HCT116 (cell line): ENCODE results near the gene CARMIL1. TPM values are rescaled to one million over a fixed set of nuclear protein-coding genes. Genes with fewer than 3 reads are reported as not detected.

Experiments used
- ATAC-seq: fragments of 200-7000 bp; cut with Tn5 transposase; 2 replicates; pipeline ENCODE4 v1.9.1; 2020; ENCODE audit warnings: mild to moderate bottlenecking, moderate library complexity
- BruUV-seq: library from RNA; stranded (reverse); fragments of 400-500 nt; replicated peaks from 2 replicates; lab custom pipeline; 2021; lab: Mats Ljungman, UMichigan
- CTCF ChIA-PET: fragments of 300-600 bp; sonication (Branson Sonifier 250); formaldehyde crosslinking; loops from one replicate; lab custom pipeline; 2021; ENCODE audit warnings: antibody characterized with exemption; lab: Charles Lee
- POLR2A ChIA-PET: fragments of 300-600, 350-600 bp; sonication (Branson Sonifier 250); formaldehyde crosslinking; loops from one replicate; lab custom pipeline; 2021; ENCODE audit warnings: antibody characterized with exemption; lab: Charles Lee
- RAD21 ChIA-PET, 2 experiments: fragments of 300-600 bp; sonication (Branson Sonifier 250); formaldehyde crosslinking; loops; one replicate each; lab custom pipeline; 2023; ENCODE audit warnings: low total read pairs in 2 of 2; ENCODE audit not compliant: uncharacterized antibody in 2 of 2, unreplicated experiment in 2 of 2, low non-redundant PET in 1 of 2; lab: Charles Lee
- DNase-seq: peaks from one replicate; pipeline ENCODE4 v3.0.0-alpha.2; 2010; ENCODE audit warnings: low read depth, low spot score
- H2AFZ ChIP-seq: fragments of 200-600 bp; shearing (Covaris generic), sonication (generic); 2 replicates; pipeline ENCODE4 v1.6.1; 2017; ENCODE audit warnings: low read depth, mixed run types, mixed read lengths, antibody characterized with exemption, low read length; ENCODE audit not compliant: poor library complexity, severe bottlenecking
- H3K27ac ChIP-seq: 2 replicates; pipeline ENCODE4 v1.5.1; 2012; ENCODE audit warnings: low read depth, low read length
- H3K27me3 ChIP-seq: fragments of 200-600 bp; sonication (generic); 2 replicates; pipeline ENCODE4 v1.6.1; 2016; ENCODE audit warnings: mixed run types, low read length, mixed read lengths; ENCODE audit not compliant: insufficient read depth
- H3K36me3 ChIP-seq, 2 experiments: fragments of 200-500 bp in 1 of 2; fragments of 200-600 bp in 1 of 2; sonication (Bioruptor generic) in 1 of 2; sonication (generic) in 1 of 2; 2 replicates each; pipeline versions ENCODE4 v1.5.1 to v1.6.1; 2014 to 2016; ENCODE audit warnings: low read length in 2 of 2, inconsistent platforms in 1 of 2, mixed read lengths in 1 of 2, mixed run types in 1 of 2; ENCODE audit not compliant: insufficient read depth in 2 of 2, control insufficient read depth in 1 of 2
- H3K4me1 ChIP-seq, 2 experiments: fragments of 200-600 bp in 1 of 2; sonication (generic) in 1 of 2; 2 replicates each; pipeline versions ENCODE4 v1.5.1 to v1.6.1; 2012 to 2017; ENCODE audit warnings: low read length in 2 of 2, inconsistent platforms in 1 of 2, mild to moderate bottlenecking in 1 of 2, mixed read lengths in 1 of 2, mixed run types in 1 of 2, moderate library complexity in 1 of 2; ENCODE audit not compliant: insufficient read depth in 2 of 2, control insufficient read depth in 1 of 2
- H3K4me2 ChIP-seq: fragments of 200-600 bp; sonication (generic); 2 replicates; pipeline ENCODE4 v1.6.1; 2017; ENCODE audit warnings: mixed run types, low read length, mixed read lengths
- H3K4me3 ChIP-seq, 2 experiments: fragments of 200-600 bp in 1 of 2; sonication (generic) in 1 of 2; replicated peaks in 1 of 2; 2 replicates each; pipeline ENCODE4 v1.5.1; 2011 to 2016; ENCODE audit warnings: low read length in 2 of 2, control low read depth in 1 of 2, low read depth in 1 of 2, mild to moderate bottlenecking in 1 of 2, mixed read lengths in 1 of 2, mixed run types in 1 of 2
- H3K79me2 ChIP-seq: fragments of 200-600 bp; sonication (generic); 2 replicates; pipeline ENCODE4 v1.6.1; 2017; ENCODE audit warnings: mild to moderate bottlenecking, mixed run types, low read length, moderate library complexity, mixed read lengths; ENCODE audit not compliant: insufficient read depth
- H3K9ac ChIP-seq: fragments of 200-600 bp; sonication (generic); 2 replicates; pipeline ENCODE4 v1.6.1; 2016; ENCODE audit warnings: low read length, mixed read lengths
- H3K9me2 ChIP-seq: fragments of 200-600 bp; sonication (generic), shearing (Covaris generic); 2 replicates; pipeline ENCODE4 v1.6.1; 2017; ENCODE audit warnings: mixed run types, mild to moderate bottlenecking, moderate library complexity; ENCODE audit not compliant: insufficient read depth
- H3K9me3 ChIP-seq, 2 experiments: fragments of 200-500 bp in 1 of 2; fragments of 200-600 bp in 1 of 2; sonication (Bioruptor generic) in 1 of 2; sonication (generic) in 1 of 2; 2 replicates each; pipeline ENCODE4 v1.6.1; 2014 to 2017; ENCODE audit warnings: low read length in 2 of 2, mixed read lengths in 2 of 2, inconsistent platforms in 1 of 2, low read depth in 1 of 2, mild to moderate bottlenecking in 1 of 2, mixed run types in 1 of 2, moderate library complexity in 1 of 2; ENCODE audit not compliant: control insufficient read depth in 1 of 2, insufficient read depth in 1 of 2
- H4K20me1 ChIP-seq: fragments of 200-600 bp; sonication (generic), shearing (Covaris generic); 2 replicates; pipeline ENCODE4 v1.6.1; 2017; ENCODE audit warnings: mixed run types, mild to moderate bottlenecking, moderate library complexity; ENCODE audit not compliant: insufficient read depth
- CBX3 ChIP-seq: IDR thresholded peaks from 2 replicates; pipeline ENCODE4 v1.6.1; 2012; ENCODE audit warnings: low read depth
- CEBPB ChIP-seq: IDR thresholded peaks from 2 replicates; pipeline ENCODE4 v1.6.1; 2012; ENCODE audit warnings: low read depth
- CTCF ChIP-seq, 3 experiments: fragments of 200-600 bp in 1 of 3; sonication (generic) in 1 of 3; IDR thresholded peaks in 2 of 3; conservative IDR thresholded peaks in 1 of 3; 2 replicates each; pipeline ENCODE4 v1.5.1; 2012 to 2017; ENCODE audit warnings: low read depth in 2 of 3, low read length in 2 of 3, antibody characterized with exemption in 1 of 3, borderline replicate concordance in 1 of 3, control low read depth in 1 of 3, mild to moderate bottlenecking in 1 of 3, mixed read lengths in 1 of 3, mixed run types in 1 of 3, moderate library complexity in 1 of 3; ENCODE audit not compliant: insufficient read depth in 1 of 3
- EGR1 ChIP-seq: IDR thresholded peaks from 2 replicates; pipeline ENCODE4 v1.6.1; 2012; ENCODE audit warnings: low read depth
- EZH2 ChIP-seq: fragments of 200-600 bp; sonication (generic); IDR thresholded peaks from 2 replicates; pipeline ENCODE4 v1.6.1; 2017; ENCODE audit warnings: antibody characterized with exemption, mixed run types
- MAX ChIP-seq: IDR thresholded peaks from 2 replicates; pipeline ENCODE4 v1.6.1; 2012
- POLR2A ChIP-seq: IDR thresholded peaks from 2 replicates; pipeline ENCODE4 v1.7.0; 2011; ENCODE audit warnings: borderline replicate concordance; ENCODE audit not compliant: insufficient read depth, insufficient read length; ENCODE audit errors: extremely low read depth
- POLR2AphosphoS5 ChIP-seq: IDR thresholded peaks from 2 replicates; pipeline ENCODE4 v1.6.1; 2011; ENCODE audit warnings: mild to moderate bottlenecking, low read depth, low read length, moderate library complexity
- SP1 ChIP-seq: IDR thresholded peaks from 2 replicates; pipeline ENCODE4 v1.6.1; 2012; ENCODE audit warnings: low read depth
- SRF ChIP-seq: IDR thresholded peaks from 2 replicates; pipeline ENCODE4 v1.6.1; 2012; ENCODE audit warnings: low read depth
- TCF7L2 ChIP-seq: IDR thresholded peaks from 2 replicates; pipeline ENCODE4 v1.7.0; 2011; ENCODE audit warnings: borderline replicate concordance, inconsistent platforms; ENCODE audit not compliant: insufficient read depth, insufficient read length; ENCODE audit errors: extremely low read depth
- YY1 ChIP-seq: IDR thresholded peaks from 2 replicates; pipeline ENCODE4 v1.6.1; 2011; ENCODE audit warnings: low read length, low read depth, moderate library complexity, mild to moderate bottlenecking; ENCODE audit not compliant: insufficient replicate concordance; ENCODE audit errors: extremely low read depth
- ZFX ChIP-seq: fragments of 450-650 bp; IDR thresholded peaks from 2 replicates; pipeline ENCODE4 v1.6.1; 2017
- ZNF274 ChIP-seq: fragments of 200-500 bp; sonication (Bioruptor generic); IDR thresholded peaks from 2 replicates; pipeline ENCODE4 v1.6.1; 2014; ENCODE audit warnings: mild to moderate bottlenecking, low read depth, low read length, inconsistent platforms
- intact Hi-C: fragments of 100-400 bp; cut with micrococcal nuclease; formaldehyde crosslinking; loops from 2 replicates; pipeline ENCODE4 v1.10.0; 2022
- total RNA-seq: library from RNA; stranded (reverse); gene quantifications from one replicate; pipeline ENCODE4 v1.2.1, GENCODE V29; 2021; ENCODE audit not compliant: unreplicated experiment

Gene CARMIL1
- total RNA-seq, 1 experiment from 2014 or later: 21.7 TPM

- no TSS peak for BruUV-seq
- CTCF ChIA-PET: interaction anchor here (0.9 kb wide), 1 partner anchor 22 kb away, joined by 3 read pairs; no protein-coding TSS in a partner anchor
- intact Hi-C loops: no loop called here
- ATAC-seq (no peak), DNase-seq (no peak)
- RAD21 ChIA-PET: no interaction called here
- TF ChIP-seq MAX (no peak), SRF (no peak), TCF7L2 (no peak), SP1 (no peak), ZFX (no peak), CBX3 (no peak), CTCF (IDR thresholded peaks at IDR 0.05 in 2 of 3, conservative IDR thresholded peaks at IDR 0.05 in 1 of 3; ENCODE audit: borderline replicate concordance in 1 of 3, insufficient read depth in 1 of 3, low read depth in 2 of 3, low read length in 2 of 3) (no peak), CEBPB (no peak)
- Histone ChIP-seq H3K4me2 (no peak overlapping the region), H3K79me2 (peaks cover 51% of the 10 kb centered on the region), H3K9ac (no peak overlapping the region), H3K4me3 (no peak overlapping the region), H3K9me2 (no peaks in the 10 kb centered on the region), H3K27ac (no peak overlapping the region), H4K20me1 (no peaks in the 10 kb centered on the region), H3K4me1 (no peaks in the 10 kb centered on the region), H3K9me3 (no peaks in the 10 kb centered on the region), H3K27me3 (no peaks in the 10 kb centered on the region), H2AFZ (no peak overlapping the region), H3K36me3 (no peaks in the 10 kb centered on the region)
- POLR2A ChIA-PET: no interaction called here
Observed at GRCh38 chr6:25287941-25288340, 8.8 kb downstream of the CARMIL1 start.

GRCh38 chr6:25288518-25288917 lies 9.3 kb downstream of the CARMIL1 start:
- no peaks in the 10 kb centered on the region for H3K9me2 ChIP-seq
- H3K27me3 ChIP-seq: no peaks in the 10 kb centered on the region
- no peak for DNase-seq
- H3K79me2 ChIP-seq: peaks cover 45% of the 10 kb centered on the region
- CTCF ChIA-PET: interaction anchor here (0.9 kb wide), 1 partner anchor 23 kb away, joined by 3 read pairs; no protein-coding TSS in a partner anchor
- H3K4me2 ChIP-seq: no peak overlapping the region
- intact Hi-C loops: no loop called here
- ATAC-seq: no peak
- H4K20me1 ChIP-seq: no peaks in the 10 kb centered on the region
- H3K36me3 ChIP-seq: no peaks in the 10 kb centered on the region
- H3K9ac ChIP-seq: no peak overlapping the region
- no peak overlapping the region for H2AFZ ChIP-seq
- BruUV-seq: no TSS peak
- no peaks in the 10 kb centered on the region for H3K9me3 ChIP-seq
- no peaks in the 10 kb centered on the region for H3K4me1 ChIP-seq
- POLR2A ChIA-PET: no interaction called here
- RAD21 ChIA-PET: no interaction called here
- no peak overlapping the region for H3K4me3 ChIP-seq
- H3K27ac ChIP-seq: no peak overlapping the region
- no peak for TF ChIP-seq EZH2
- TF ChIP-seq POLR2A: no peak
- TF ChIP-seq SRF: no peak
- TF ChIP-seq POLR2AphosphoS5: no peak
- no peak for TF ChIP-seq YY1
- TF ChIP-seq ZNF274: no peak
- TF ChIP-seq EGR1: no peak
- no peak for TF ChIP-seq ZFX
- no peak for TF ChIP-seq CTCF (IDR thresholded peaks at IDR 0.05 in 2 of 3, conservative IDR thresholded peaks at IDR 0.05 in 1 of 3; ENCODE audit: borderline replicate concordance in 1 of 3, insufficient read depth in 1 of 3, low read depth in 2 of 3, low read length in 2 of 3)
